ENCODE data around the gene SHISAL1. TPM values are rescaled to one million over a fixed set of nuclear protein-coding genes. Genes with fewer than 3 reads are reported as not detected.
"Not testable (repeated sequence)": the region's sequence is repeated elsewhere in the genome, so short reads cannot be mapped to it uniquely, and the experiment has no call there.

The SHISAL1 gene
- total RNA-seq, 1 donor from 2014 or later: 6.5 TPM

GRCh38 chr22:44237290-44237689 lies 75.5 kb downstream of the SHISAL1 start:
- H3K4me3 Mint-ChIP-seq (ENCODE audit: unreplicated experiment): no peak overlapping the region
- no peak overlapping the region for H3K27ac Mint-ChIP-seq (ENCODE audit: unreplicated experiment)
- no peaks in the 10 kb centered on the region for H3K9me3 Mint-ChIP-seq (ENCODE audit: unreplicated experiment)
- no peaks in the 10 kb centered on the region for H3K27me3 Mint-ChIP-seq (ENCODE audit: unreplicated experiment)
- no peaks in the 10 kb centered on the region for H3K36me3 Mint-ChIP-seq (ENCODE audit: low read depth, unreplicated experiment)
- peaks cover 3% of the 10 kb centered on the region for H3K4me1 Mint-ChIP-seq (ENCODE audit: unreplicated experiment)
- no peak for TF ChIP-seq CTCF (IDR thresholded peaks at IDR 0.05; ENCODE audit: unreplicated experiment)
- no peak for DNase-seq (ENCODE audit: low spot score)

GRCh38 chr22:44234372-44234771 lies 78.4 kb downstream of the SHISAL1 start:
- H3K4me1 Mint-ChIP-seq (ENCODE audit: unreplicated experiment); H3K36me3 Mint-ChIP-seq (ENCODE audit: low read depth, unreplicated experiment); H3K27me3 Mint-ChIP-seq (ENCODE audit: unreplicated experiment); H3K4me3 Mint-ChIP-seq (ENCODE audit: unreplicated experiment); H3K9me3 Mint-ChIP-seq (ENCODE audit: unreplicated experiment); H3K27ac Mint-ChIP-seq (ENCODE audit: unreplicated experiment); DNase-seq (ENCODE audit: low spot score): not testable (repeated sequence)

GRCh38 chr22:44231233-44231632 lies 81.5 kb downstream of the SHISAL1 start:
- TF ChIP-seq CTCF (IDR thresholded peaks at IDR 0.05; ENCODE audit: unreplicated experiment): no peak
- H3K4me1 Mint-ChIP-seq (ENCODE audit: unreplicated experiment): peaks cover 3% of the 10 kb centered on the region
- no peak overlapping the region for H3K4me3 Mint-ChIP-seq (ENCODE audit: unreplicated experiment)
- no peaks in the 10 kb centered on the region for H3K27me3 Mint-ChIP-seq (ENCODE audit: unreplicated experiment)
- DNase-seq (ENCODE audit: low spot score): no peak
- H3K27ac Mint-ChIP-seq (ENCODE audit: unreplicated experiment): no peak overlapping the region
- no peaks in the 10 kb centered on the region for H3K9me3 Mint-ChIP-seq (ENCODE audit: unreplicated experiment)
- no peaks in the 10 kb centered on the region for H3K36me3 Mint-ChIP-seq (ENCODE audit: low read depth, unreplicated experiment)

- Mint-ChIP-seq H3K4me3 (ENCODE audit: unreplicated experiment) (no peak overlapping the region), H3K36me3 (ENCODE audit: low read depth, unreplicated experiment) (no peaks in the 10 kb centered on the region), H3K4me1 (ENCODE audit: unreplicated experiment) (peaks cover 3% of the 10 kb centered on the region), H3K27me3 (ENCODE audit: unreplicated experiment) (peaks cover 2% of the 10 kb centered on the region), H3K27ac (ENCODE audit: unreplicated experiment) (no peak overlapping the region), H3K9me3 (ENCODE audit: unreplicated experiment) (no peaks in the 10 kb centered on the region)
- TF ChIP-seq CTCF (IDR thresholded peaks at IDR 0.05; ENCODE audit: unreplicated experiment): no peak
- DNase-seq (ENCODE audit: low spot score): no peak
These were observed 82.9 kb downstream of the SHISAL1 start for GRCh38 chr22:44229809-44230208.

GRCh38 chr22:44229331-44229730 lies 83.4 kb downstream of the SHISAL1 start:
- H3K27ac Mint-ChIP-seq (ENCODE audit: unreplicated experiment): no peak overlapping the region
- H3K27me3 Mint-ChIP-seq (ENCODE audit: unreplicated experiment): peaks cover 2% of the 10 kb centered on the region
- H3K9me3 Mint-ChIP-seq (ENCODE audit: unreplicated experiment): no peaks in the 10 kb centered on the region
- no peaks in the 10 kb centered on the region for H3K36me3 Mint-ChIP-seq (ENCODE audit: low read depth, unreplicated experiment)
- no peak for TF ChIP-seq CTCF (IDR thresholded peaks at IDR 0.05; ENCODE audit: unreplicated experiment)
- no peak for DNase-seq (ENCODE audit: low spot score)
- peaks cover 3% of the 10 kb centered on the region for H3K4me1 Mint-ChIP-seq (ENCODE audit: unreplicated experiment)
- H3K4me3 Mint-ChIP-seq (ENCODE audit: unreplicated experiment): no peak overlapping the region

- no peak for TF ChIP-seq CTCF (IDR thresholded peaks at IDR 0.05; ENCODE audit: unreplicated experiment)
- no peak for DNase-seq (ENCODE audit: low spot score)
- Mint-ChIP-seq H3K27ac (ENCODE audit: unreplicated experiment) (no peak overlapping the region), H3K36me3 (ENCODE audit: low read depth, unreplicated experiment) (no peaks in the 10 kb centered on the region), H3K9me3 (ENCODE audit: unreplicated experiment) (no peaks in the 10 kb centered on the region), H3K4me1 (ENCODE audit: unreplicated experiment) (no peaks in the 10 kb centered on the region), H3K27me3 (ENCODE audit: unreplicated experiment) (peaks cover 6% of the 10 kb centered on the region), H3K4me3 (ENCODE audit: unreplicated experiment) (no peak overlapping the region)
These were observed 86.9 kb downstream of the SHISAL1 start for GRCh38 chr22:44225812-44226211.

Measured in endothelial cell (in vitro differentiated cells).